HG02798 (cell line): ENCODE measurements around the gene NEAT1.
A peak's percentile ranks its signal among the peaks of the same experiment; 100 is the strongest.

ENCODE experiments used
- ATAC-seq: cut with Tn5 transposase; IDR thresholded peaks from one replicate; pipeline ENCODE4 v1.9.1; 2021; ENCODE audit warnings: mild to moderate bottlenecking; ENCODE audit not compliant: unreplicated experiment, poor library complexity

NEAT1 gene

GRCh38 chr11:65474864-65475263 lies 52.3 kb downstream of the NEAT1 start:
- no peak for ATAC-seq

GRCh38 chr11:65476632-65477148 lies 54.1 kb downstream of the NEAT1 start:
- no peak for ATAC-seq

- ATAC-seq: peak; percentile 91
Measured at GRCh38 chr11:65477149-65477965, 54.8 kb downstream of the NEAT1 start.

GRCh38 chr11:65478388-65479183 lies 56.0 kb downstream of the NEAT1 start:
- no peak for ATAC-seq

DNA sequence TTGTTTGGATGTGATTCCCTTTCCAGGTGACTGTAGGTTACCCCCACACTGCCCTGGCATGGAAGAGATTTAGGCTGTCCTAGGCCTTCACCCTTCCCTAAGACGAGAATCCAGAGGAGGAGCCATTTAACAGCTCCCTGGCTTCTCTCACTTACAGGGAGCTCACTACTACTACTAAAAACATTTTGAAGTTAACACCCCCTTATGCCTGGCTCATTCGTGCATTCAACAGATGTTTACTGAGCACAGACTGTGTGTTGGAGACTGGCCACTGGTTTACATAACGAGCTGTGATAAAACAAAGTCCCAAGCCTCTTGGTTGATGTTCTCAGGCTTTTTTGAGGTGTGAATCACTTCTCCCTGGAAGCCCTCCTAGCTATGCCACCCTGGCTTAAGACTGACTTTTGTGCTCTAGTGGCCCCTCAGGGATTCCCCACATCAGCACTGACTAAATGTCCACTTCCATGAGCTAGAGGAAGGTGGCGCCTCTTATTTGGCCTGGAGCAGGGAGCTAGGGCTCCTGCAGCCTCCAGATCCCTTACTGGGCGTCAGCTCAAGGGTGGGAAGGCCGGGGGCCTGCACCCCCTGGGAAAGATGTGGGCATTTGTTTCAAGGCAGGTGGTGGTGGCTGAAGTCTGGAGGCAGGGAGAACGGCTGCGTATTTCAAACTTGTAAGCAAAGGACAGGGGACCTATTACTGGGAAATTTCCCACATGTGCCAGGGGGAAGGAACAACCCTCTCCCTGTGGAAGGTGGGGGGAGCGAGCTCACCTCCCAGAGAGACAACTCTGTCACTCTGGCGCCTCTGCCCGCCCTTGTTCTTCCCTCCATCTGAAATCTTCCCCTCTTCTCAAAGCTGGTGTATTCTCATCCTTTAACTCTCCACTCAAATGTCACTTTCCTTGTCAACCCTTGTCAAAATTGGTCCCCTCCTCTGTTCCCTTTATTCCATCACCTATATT lies 56.9 kb downstream of the NEAT1 start:
- ATAC-seq: no peak

DNA sequence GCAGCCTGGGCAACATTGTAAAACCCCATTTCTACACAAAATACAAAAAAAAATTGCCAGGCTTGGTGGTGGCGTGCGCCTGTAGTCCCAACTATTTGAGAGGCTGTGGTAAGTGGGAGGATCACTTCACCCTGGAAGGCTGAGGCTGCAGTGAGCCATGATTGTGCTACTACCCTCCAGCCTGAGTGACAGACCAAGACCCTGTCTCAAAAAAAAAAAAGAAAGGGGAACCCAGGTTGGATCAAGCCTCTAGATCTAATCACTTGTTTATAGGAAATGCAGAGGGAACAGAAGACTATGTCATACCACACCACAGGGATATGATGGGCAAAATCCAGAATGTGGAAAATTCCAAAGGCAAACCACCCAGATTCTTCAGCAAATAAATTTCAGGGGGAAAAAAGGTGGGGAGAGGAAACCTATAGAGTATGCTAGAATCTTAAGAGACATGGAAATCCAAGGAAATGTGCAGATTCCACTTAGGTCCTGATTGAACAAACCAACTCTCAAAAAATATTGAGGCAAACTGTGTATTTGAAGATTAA lies 59.8 kb downstream of the NEAT1 start:
- ATAC-seq: no peak

- no peak for ATAC-seq
Measured at GRCh38 chr11:65485920-65486219, 63.3 kb downstream of the NEAT1 start.

GRCh38 chr11:65486570-65487466 lies 64.2 kb downstream of the NEAT1 start:
- no peak for ATAC-seq

DNA sequence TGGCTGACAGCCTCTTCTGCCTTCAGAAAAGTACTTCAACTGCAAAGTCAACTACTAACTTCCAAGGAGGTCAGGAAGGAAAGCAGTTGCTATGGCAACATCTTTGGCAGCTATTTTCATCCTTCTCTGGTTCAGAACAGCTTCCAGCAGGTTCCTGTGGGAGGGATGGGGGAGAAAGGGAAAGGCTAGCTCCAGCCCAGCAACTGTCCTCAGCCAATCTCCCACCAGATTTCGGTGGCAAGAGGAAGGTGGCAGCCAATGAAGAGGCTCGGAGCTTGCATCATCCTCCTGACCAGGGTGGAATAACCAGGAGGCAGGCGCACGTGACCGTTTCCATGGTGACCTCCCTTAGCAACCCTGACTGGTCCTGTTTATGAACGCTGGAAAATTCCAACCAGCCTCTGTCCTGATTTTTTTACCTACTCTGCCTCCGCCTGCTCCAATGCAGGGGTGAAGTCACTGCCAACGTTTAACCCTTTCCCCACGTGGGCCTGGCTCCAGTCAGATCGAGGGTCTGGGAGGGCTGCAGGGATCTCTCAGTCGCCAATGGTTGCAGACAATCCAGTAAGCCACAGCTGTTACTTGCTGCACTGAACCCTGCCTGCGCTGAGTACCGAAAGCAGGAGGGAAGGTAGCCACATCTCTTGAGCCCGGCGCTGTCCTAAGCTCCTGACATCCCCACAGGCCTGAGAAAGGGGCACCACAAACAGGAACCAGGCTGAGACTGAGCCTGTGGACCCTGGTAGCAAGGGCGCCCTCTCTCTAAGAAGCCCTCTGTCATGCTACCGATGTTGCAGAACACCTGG lies 65.1 kb downstream of the NEAT1 start:
- ATAC-seq: peak; percentile 68

DNA sequence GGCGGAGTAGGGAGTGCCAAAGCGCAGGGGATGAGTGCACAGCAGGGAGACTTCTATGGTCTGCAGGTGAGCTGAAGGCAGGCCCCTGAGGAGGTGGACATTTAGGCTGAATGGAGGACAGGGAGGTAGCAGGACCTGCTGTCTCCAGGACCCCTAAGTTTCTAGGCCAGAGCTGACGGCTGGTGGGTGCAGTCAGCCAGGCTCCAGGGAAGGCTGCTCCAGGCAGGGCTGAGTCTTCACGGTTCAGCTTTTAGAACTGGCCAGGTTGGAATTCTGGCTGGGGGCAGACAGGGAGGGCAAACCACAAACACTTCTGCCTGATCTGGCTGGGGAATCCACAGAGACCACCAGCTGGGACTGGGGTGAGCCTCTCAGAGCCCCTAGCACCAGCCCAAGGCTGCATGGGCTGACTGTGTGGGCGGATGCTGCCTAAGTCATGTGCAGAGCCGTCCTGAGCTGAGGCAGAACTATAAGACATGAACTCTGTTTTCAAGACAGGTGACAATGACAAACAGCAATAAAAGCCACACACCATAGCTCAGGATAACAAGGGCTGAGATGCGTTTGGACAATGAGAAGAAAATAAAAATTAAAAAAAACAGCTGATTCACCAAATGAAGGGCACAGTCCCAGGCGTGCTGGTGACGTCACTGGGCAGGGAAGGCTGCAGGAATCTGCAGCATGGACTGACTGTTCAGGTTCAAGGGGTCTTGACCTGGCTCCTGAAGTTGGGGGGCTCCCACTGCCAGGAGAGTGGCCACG lies 65.9 kb downstream of the NEAT1 start:
- no peak for ATAC-seq

- no peak for ATAC-seq
Measured at GRCh38 chr11:65489035-65489705, 66.6 kb downstream of the NEAT1 start.

- ATAC-seq: no peak
Measured at GRCh38 chr11:65489706-65490320, 67.2 kb downstream of the NEAT1 start.

- no peak for ATAC-seq
Measured at GRCh38 chr11:65491163-65491465, 68.5 kb downstream of the NEAT1 start.

DNA sequence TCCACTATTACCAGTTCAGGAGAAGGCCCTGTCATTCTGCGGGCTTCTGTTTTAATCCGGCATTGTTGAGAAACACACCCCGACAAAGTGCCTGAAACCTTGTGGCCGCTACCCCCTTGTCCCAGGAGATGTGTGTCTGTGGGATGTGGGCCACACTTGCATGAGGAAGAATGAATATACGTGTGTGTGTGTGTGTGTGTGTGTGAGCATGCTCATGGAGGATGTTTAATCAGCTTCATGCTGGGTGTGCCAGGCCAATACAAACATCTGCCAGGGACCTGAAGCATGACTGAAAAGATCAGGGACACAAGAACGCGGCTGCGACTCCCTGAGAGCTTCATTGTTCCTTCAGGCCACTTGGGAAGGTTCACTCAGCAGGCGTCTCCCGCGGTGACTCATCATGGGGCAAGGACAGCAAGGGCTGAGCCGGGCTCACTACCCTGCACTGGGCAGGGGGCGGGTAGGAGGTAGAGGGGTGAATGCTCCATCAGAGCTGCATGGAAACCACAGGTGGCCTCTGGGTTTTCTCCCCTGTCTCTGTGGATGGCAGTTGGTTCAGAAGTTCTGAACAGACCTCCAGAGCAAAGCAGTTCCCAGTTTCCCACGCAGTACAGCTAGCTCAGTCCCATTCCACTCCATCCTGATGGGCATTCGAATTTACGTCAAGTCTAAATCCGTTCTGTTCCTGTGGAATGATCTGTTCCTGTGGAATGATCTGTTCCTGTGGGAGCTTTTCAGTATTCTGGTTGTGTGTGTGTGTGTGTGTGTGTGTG lies 69.2 kb downstream of the NEAT1 start:
- ATAC-seq: no peak

GRCh38 chr11:65492387-65492636 lies 69.7 kb downstream of the NEAT1 start:
- ATAC-seq: no peak

DNA sequence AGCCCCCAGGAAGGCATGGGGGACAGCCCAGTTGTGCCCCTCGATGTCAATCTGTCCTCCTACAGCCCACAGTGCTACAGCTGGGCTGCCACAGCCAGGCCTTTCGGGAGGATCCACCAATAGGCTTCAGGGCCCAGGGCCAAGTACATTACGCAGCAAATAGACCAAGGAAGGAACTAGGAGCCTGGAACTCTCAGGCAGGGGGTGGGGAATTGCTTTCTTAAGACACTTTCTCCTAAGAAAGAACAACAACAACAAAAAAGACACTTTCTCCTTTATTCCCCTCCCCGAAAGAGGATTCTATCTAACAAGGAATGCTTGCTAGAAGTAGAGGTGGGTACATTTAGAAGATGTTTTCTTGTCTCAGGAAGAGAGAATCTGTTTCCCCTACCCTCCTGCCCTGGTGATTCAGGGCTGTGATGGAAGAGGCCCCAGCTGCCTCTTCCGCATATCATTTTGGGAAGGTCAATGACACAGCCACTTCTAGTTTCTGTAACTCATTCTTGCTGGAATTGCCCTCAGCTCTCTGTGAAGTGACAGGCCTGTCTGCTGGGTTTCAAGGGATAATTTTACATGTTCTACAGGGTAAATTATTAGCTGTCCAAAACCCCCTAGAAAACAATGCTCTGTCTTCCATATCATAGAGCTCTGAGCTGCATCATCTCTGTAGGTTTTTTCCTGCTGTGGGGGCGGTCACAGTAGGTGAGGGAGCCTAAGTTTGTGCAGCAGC lies 70.2 kb downstream of the NEAT1 start:
- ATAC-seq: peak; percentile 16
